ENCODE results near the gene CNST.

Gene CNST

GRCh38 chr1:246566128-246566812 is at the start of gene CNST, which contains the start of gene TFB2M:
Gene CNST (plus strand): TSS chr1:246566456. CDS start chr1:246591563, 25,107 bp downstream.
Gene TFB2M (minus strand): TSS chr1:246566261. CDS start chr1:246566138, 123 bp downstream.
- DNase-seq (ENCODE audit: low read depth in 2 of 2) = peak; percentile 87 to 89

- DNase-seq (ENCODE audit: low read depth in 2 of 2) = no peak
These were observed 48.9 kb upstream of the CNST start for GRCh38 chr1:246517391-246517790.

GRCh38 chr1:246518456-246519205 is 47.6 kb upstream of the CNST start:
- DNase-seq (ENCODE audit: low read depth in 2 of 2) = no peak

- DNase-seq (ENCODE audit: low read depth in 2 of 2) = no peak
These were observed 46.7 kb upstream of the CNST start for GRCh38 chr1:246519514-246519913.

- DNase-seq (ENCODE audit: low read depth in 2 of 2) = no peak
These were observed 39.9 kb upstream of the CNST start for GRCh38 chr1:246526380-246526779.

GRCh38 chr1:246526915-246527314 is 39.3 kb upstream of the CNST start:
- no peak for DNase-seq (ENCODE audit: low read depth in 2 of 2)

- DNase-seq (ENCODE audit: low read depth in 2 of 2) = no peak
These were observed 38.7 kb upstream of the CNST start for GRCh38 chr1:246527402-246528088.

GRCh38 chr1:246528933-246529731 is 37.1 kb upstream of the CNST start:
- DNase-seq (ENCODE audit: low read depth in 2 of 2) = no peak

- DNase-seq (ENCODE audit: low read depth in 2 of 2) = no peak
These were observed 35.8 kb upstream of the CNST start for GRCh38 chr1:246530482-246530881.

GRCh38 chr1:246532519-246532918 is 33.7 kb upstream of the CNST start:
- no peak for DNase-seq (ENCODE audit: low read depth in 2 of 2)

- DNase-seq (ENCODE audit: low read depth in 2 of 2) = no peak
These were observed 32.8 kb upstream of the CNST start for GRCh38 chr1:246533371-246533905.

- no peak for DNase-seq (ENCODE audit: low read depth in 2 of 2)
These were observed 32.1 kb upstream of the CNST start for GRCh38 chr1:246534114-246534513.

GRCh38 chr1:246537441-246537840 is 28.8 kb upstream of the CNST start:
- no peak for DNase-seq (ENCODE audit: low read depth in 2 of 2)

GRCh38 chr1:246537887-246538286 is 28.4 kb upstream of the CNST start:
- no peak for DNase-seq (ENCODE audit: low read depth in 2 of 2)

- no peak for DNase-seq (ENCODE audit: low read depth in 2 of 2)
These were observed 25.3 kb upstream of the CNST start for GRCh38 chr1:246540738-246541491.

GRCh38 chr1:246544001-246544400 is 22.3 kb upstream of the CNST start:
- DNase-seq (ENCODE audit: low read depth in 2 of 2) = no peak

GRCh38 chr1:246549665-246550064 is 16.6 kb upstream of the CNST start:
- DNase-seq (ENCODE audit: low read depth in 2 of 2) = no peak

- no peak for DNase-seq (ENCODE audit: low read depth in 2 of 2)
These were observed 15.9 kb upstream of the CNST start for GRCh38 chr1:246550402-246550801.

GRCh38 chr1:246552110-246552509 is 14.1 kb upstream of the CNST start:
- no peak for DNase-seq (ENCODE audit: low read depth in 2 of 2)

- no peak for DNase-seq (ENCODE audit: low read depth in 2 of 2)
These were observed 12.1 kb upstream of the CNST start for GRCh38 chr1:246554201-246554600.

GRCh38 chr1:246558041-246558440 is 8.2 kb upstream of the CNST start:
- DNase-seq (ENCODE audit: low read depth in 2 of 2) = no peak

Data from stimulated activated CD8-positive, alpha-beta memory T cell treated with anti-CD3 and anti-CD28 coated beads, Interleukin-7, amount 100 ng/mL, for 4 hours (primary cell).